ENCODE results near the gene EGF. TPM values are rescaled to one million over a fixed set of nuclear protein-coding genes. Genes with fewer than 3 reads are reported as not detected.

EGF gene
- total RNA-seq, 1 experiment from 2014 or later: 1.5 TPM

- H3K4ac ChIP-seq (ENCODE audit: low read depth, low read length): no peak overlapping the region
- no peak overlapping the region for H4K5ac ChIP-seq (ENCODE audit: insufficient read length, low read depth, low read length)
- Mint-ChIP-seq H3K4me1 (no peaks in the 10 kb centered on the region), H3K27me3 (ENCODE audit: low read depth) (no peaks in the 10 kb centered on the region), H3K9me3 (no peaks in the 10 kb centered on the region), H3K4me3 (no peak overlapping the region), H3K27ac (no peak overlapping the region), H3K36me3 (ENCODE audit: insufficient read depth in 1 of 3, low read depth in 3 of 3) (no peaks in the 10 kb centered on the region)
- no peak overlapping the region for H3T11ph ChIP-seq (ENCODE audit: low read length)
- no peak overlapping the region for H2AK5ac ChIP-seq (ENCODE audit: insufficient read length, low read length)
- H3K18ac ChIP-seq (ENCODE audit: insufficient read length, low read depth, low read length): no peak overlapping the region
- H2BK5ac ChIP-seq (ENCODE audit: insufficient read length, low read length): no peak overlapping the region
- H4K8ac ChIP-seq (replicated peaks; ENCODE audit: insufficient read length, low read depth, low read length): no peak overlapping the region
- no peaks in the 10 kb centered on the region for H3K23me2 ChIP-seq (ENCODE audit: insufficient read length, low read depth, low read length, poor library complexity, severe bottlenecking)
- H3K14ac ChIP-seq (ENCODE audit: insufficient read depth, low read length): no peak overlapping the region
- H3K27ac ChIP-seq (ENCODE audit: insufficient read length, low read depth, low read length): no peak overlapping the region
- TF ChIP-seq CTCF (conservative IDR thresholded peaks at IDR 0.05): no peak
- no peak overlapping the region for H2BK20ac ChIP-seq (ENCODE audit: low read depth, low read length, poor library complexity, severe bottlenecking)
- no peak overlapping the region for H2BK15ac ChIP-seq (ENCODE audit: low read depth, low read length)
- no peak overlapping the region for H3K56ac ChIP-seq (ENCODE audit: insufficient read length, low read depth, low read length)
- DNase-seq: no peak
- H2BK120ac ChIP-seq (ENCODE audit: low read depth, low read length, poor library complexity, severe bottlenecking): no peak overlapping the region
- H3K4me2 ChIP-seq (ENCODE audit: insufficient read depth, insufficient read length, low read length): no peak overlapping the region
- peaks cover 3% of the 10 kb centered on the region for H4K20me1 ChIP-seq (ENCODE audit: control insufficient read depth, insufficient read depth, insufficient read length)
- no peaks in the 10 kb centered on the region for H3K79me2 ChIP-seq (ENCODE audit: insufficient read depth, low read length)
- no CpG with 5 or more reads among the region's 6 CpGs for WGBS (ENCODE audit: extremely low coverage, insufficient read length, low lambda C conversion rate)
- H2BK12ac ChIP-seq (ENCODE audit: insufficient read length, low read depth, low read length): no peak overlapping the region
- H3K4me1 ChIP-seq (ENCODE audit: insufficient read depth, low read length): no peaks in the 10 kb centered on the region
- H2AFZ ChIP-seq (ENCODE audit: low read length): no peak overlapping the region
- H3K23ac ChIP-seq (ENCODE audit: insufficient read length, low read depth, low read length): no peak overlapping the region
- no peaks in the 10 kb centered on the region for H3K79me1 ChIP-seq (ENCODE audit: insufficient read depth, low read depth, low read length, poor library complexity, severe bottlenecking)
- H3K27me3 ChIP-seq (ENCODE audit: insufficient read depth, low read length): no peaks in the 10 kb centered on the region
- H3K9me3 ChIP-seq (ENCODE audit: control insufficient read depth, low read depth, low read length): no peaks in the 10 kb centered on the region
- H3K9ac ChIP-seq (ENCODE audit: extremely low read depth, insufficient read length, low read length): no peak overlapping the region
- H4K91ac ChIP-seq (ENCODE audit: insufficient read length, low read depth, low read length): no peak overlapping the region
Measured at GRCh38 chr4:109989618-109990017, 76.9 kb downstream of the EGF start.
